HEK293T (cell line): ENCODE results near the gene PRR19.

Experiments used
- CTCF ChIA-PET: fragments of 350-600 bp; formaldehyde crosslinking; extraction: SDS; loops from one replicate; lab custom pipeline; 2021; ENCODE audit warnings: antibody characterized with exemption, inconsistent platforms; lab: Yijun Ruan, JAX
- POLR2A ChIA-PET: fragments of 350-600 bp; formaldehyde crosslinking; extraction: SDS; loops from one replicate; lab custom pipeline; 2020; ENCODE audit warnings: antibody characterized with exemption, inconsistent platforms; lab: Yijun Ruan, JAX
- DNase-seq: peaks from one replicate; pipeline ENCODE4 v3.0.0; 2012; ENCODE audit warnings: mixed read lengths; ENCODE audit errors: extremely low spot score
- ARNT ChIP-seq: fragments of 450-650 bp; IDR thresholded peaks from 2 replicates; pipeline ENCODE4 v1.6.1; 2017; ENCODE audit warnings: mild to moderate bottlenecking
- BHLHE40 ChIP-seq: fragments of 450-650 bp; IDR thresholded peaks from 2 replicates; pipeline ENCODE4 v1.6.1; 2016; ENCODE audit warnings: mild to moderate bottlenecking, moderate library complexity, borderline replicate concordance
- CTBP1 ChIP-seq: fragments of 450-650 bp; IDR thresholded peaks from 2 replicates; pipeline ENCODE4 v1.6.1; 2016; ENCODE audit warnings: borderline replicate concordance
- ELF4 ChIP-seq: fragments of 450-650 bp; IDR thresholded peaks from 2 replicates; pipeline ENCODE4 v1.6.1; 2017; ENCODE audit warnings: antibody characterized with exemption
- FOXA1 ChIP-seq: fragments of 450-650 bp; IDR thresholded peaks from 2 replicates; pipeline ENCODE4 v1.6.1; 2016; ENCODE audit warnings: mild to moderate bottlenecking
- FOXK2 ChIP-seq: fragments of 450-650 bp; IDR thresholded peaks from 2 replicates; pipeline ENCODE4 v1.6.1; 2016; ENCODE audit warnings: mild to moderate bottlenecking
- FOXM1 ChIP-seq: fragments of 450-650 bp; IDR thresholded peaks from 2 replicates; pipeline ENCODE4 v1.6.1; 2017; ENCODE audit warnings: mild to moderate bottlenecking, borderline replicate concordance
- HDGF ChIP-seq: fragments of 450-650 bp; IDR thresholded peaks from 2 replicates; pipeline ENCODE4 v1.6.1; 2017; ENCODE audit warnings: antibody characterized with exemption, borderline replicate concordance
- L3MBTL2 ChIP-seq: fragments of 450-650 bp; conservative IDR thresholded peaks from 2 replicates; pipeline ENCODE4 v1.6.1; 2016; ENCODE audit warnings: mild to moderate bottlenecking
- LEF1 ChIP-seq: fragments of 450-650 bp; IDR thresholded peaks from 2 replicates; pipeline ENCODE4 v1.6.1; 2017; ENCODE audit warnings: mild to moderate bottlenecking, borderline replicate concordance
- NFRKB ChIP-seq: fragments of 450-650 bp; IDR thresholded peaks from 2 replicates; pipeline ENCODE4 v1.6.1; 2016; ENCODE audit warnings: mild to moderate bottlenecking, moderate library complexity
- SP1 ChIP-seq: fragments of 450-650 bp; IDR thresholded peaks from 2 replicates; pipeline ENCODE4 v1.6.1; 2017
- SUZ12 ChIP-seq: fragments of 450-650 bp; IDR thresholded peaks from 2 replicates; pipeline ENCODE4 v1.6.1; 2016; ENCODE audit warnings: mild to moderate bottlenecking
- TARDBP ChIP-seq: fragments of 450-650 bp; IDR thresholded peaks from 2 replicates; pipeline ENCODE4 v1.6.1; 2016
- ZNF384 ChIP-seq: fragments of 450-650 bp; IDR thresholded peaks from 2 replicates; pipeline ENCODE4 v1.6.1; 2016
- TF ChIP-seq, protein P1 (sequence below): fragments of 450-650 bp; IDR thresholded peaks from 2 replicates; pipeline ENCODE4 v1.6.1; 2016

Gene PRR19

DNA sequence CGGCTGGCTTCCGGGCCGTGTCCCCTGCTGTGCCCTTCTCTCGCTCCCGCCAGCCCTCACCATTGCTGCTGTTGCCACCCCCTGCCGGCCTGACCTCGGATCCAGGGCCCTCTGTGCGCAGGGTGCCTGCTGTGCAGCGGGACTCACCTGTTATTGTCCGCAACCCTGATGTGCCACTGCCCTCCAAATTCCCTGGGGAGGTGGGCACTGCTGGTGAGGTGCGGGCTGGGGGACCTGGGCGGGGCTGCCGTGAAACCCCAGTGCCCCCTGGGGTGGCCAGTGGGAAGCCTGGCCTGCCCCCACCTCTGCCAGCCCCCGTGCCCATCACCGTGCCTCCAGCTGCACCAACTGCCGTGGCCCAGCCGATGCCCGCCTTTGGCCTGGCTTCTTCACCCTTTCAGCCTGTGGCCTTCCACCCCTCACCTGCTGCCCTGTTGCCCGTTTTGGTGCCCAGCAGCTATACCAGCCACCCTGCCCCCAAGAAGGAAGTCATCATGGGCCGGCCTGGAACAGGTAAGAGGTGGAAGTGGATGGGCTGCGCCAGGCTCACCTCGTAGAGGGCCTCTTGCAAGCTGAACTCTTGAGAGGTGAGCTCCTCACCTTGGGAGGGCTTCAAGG lies 27.8 kb upstream of the PRR19 start:
- TF ChIP-seq FOXA1 (no peak), LEF1 (no peak), SP1 (no peak), ELF4 (no peak), ZNF384 (no peak), FOXK2 (no peak), TARDBP (no peak), L3MBTL2 (no peak), ARNT (no peak), SUZ12 (no peak), HDGF (no peak), FOXM1 (no peak), BHLHE40 (no peak), CTBP1 (no peak), NFRKB (no peak)
- TF ChIP-seq, protein P1, sequence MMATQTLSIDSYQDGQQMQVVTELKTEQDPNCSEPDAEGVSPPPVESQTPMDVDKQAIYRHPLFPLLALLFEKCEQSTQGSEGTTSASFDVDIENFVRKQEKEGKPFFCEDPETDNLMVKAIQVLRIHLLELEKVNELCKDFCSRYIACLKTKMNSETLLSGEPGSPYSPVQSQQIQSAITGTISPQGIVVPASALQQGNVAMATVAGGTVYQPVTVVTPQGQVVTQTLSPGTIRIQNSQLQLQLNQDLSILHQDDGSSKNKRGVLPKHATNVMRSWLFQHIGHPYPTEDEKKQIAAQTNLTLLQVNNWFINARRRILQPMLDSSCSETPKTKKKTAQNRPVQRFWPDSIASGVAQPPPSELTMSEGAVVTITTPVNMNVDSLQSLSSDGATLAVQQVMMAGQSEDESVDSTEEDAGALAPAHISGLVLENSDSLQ = no peak
- POLR2A ChIA-PET = interaction anchor here (1.0 kb wide), 1 partner anchor 31 kb away, joined by 4 read pairs; the partner anchor contains the start of gene GSK3A
- CTCF ChIA-PET = interaction anchor here (1.2 kb wide), 1 partner anchor 28 kb away, joined by 5 read pairs; no protein-coding TSS in a partner anchor
- no peak for DNase-seq

DNA sequence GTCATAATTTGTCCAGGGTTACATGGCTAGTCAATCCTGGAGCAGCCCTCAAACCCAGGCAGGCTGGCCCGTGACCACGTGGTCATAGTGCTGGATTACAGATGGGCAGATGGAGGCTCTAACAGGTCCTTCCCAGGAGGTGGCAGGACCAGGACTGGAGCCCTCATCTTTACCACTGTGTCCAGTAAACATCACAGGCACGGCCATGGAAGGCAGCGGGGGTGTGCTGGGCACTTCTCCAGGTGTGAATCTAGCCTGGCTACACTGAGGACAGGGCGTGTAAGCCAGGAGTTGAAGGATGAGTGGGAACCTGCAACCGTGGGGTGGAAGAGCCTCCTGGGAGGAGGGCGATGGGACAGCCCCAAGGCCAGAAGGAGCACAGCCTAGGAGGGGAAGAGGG lies 26.8 kb upstream of the PRR19 start:
- DNase-seq = no peak
- TF ChIP-seq ARNT (no peak), ZNF384 (no peak), FOXM1 (no peak), L3MBTL2 (no peak), BHLHE40 (no peak), FOXK2 (no peak), HDGF (no peak), FOXA1 (no peak), LEF1 (no peak), NFRKB (no peak), SUZ12 (no peak), ELF4 (no peak), CTBP1 (no peak), SP1 (no peak), TARDBP (no peak)
- TF ChIP-seq, protein P1 = no peak
- ChIA-PET CTCF (interaction anchor here (1.2 kb wide), 1 partner anchor 29 kb away, joined by 5 read pairs; no protein-coding TSS in a partner anchor), POLR2A (interaction anchor here (1.0 kb wide), 1 partner anchor 32 kb away, joined by 4 read pairs; the partner anchor contains the start of gene GSK3A)

DNA sequence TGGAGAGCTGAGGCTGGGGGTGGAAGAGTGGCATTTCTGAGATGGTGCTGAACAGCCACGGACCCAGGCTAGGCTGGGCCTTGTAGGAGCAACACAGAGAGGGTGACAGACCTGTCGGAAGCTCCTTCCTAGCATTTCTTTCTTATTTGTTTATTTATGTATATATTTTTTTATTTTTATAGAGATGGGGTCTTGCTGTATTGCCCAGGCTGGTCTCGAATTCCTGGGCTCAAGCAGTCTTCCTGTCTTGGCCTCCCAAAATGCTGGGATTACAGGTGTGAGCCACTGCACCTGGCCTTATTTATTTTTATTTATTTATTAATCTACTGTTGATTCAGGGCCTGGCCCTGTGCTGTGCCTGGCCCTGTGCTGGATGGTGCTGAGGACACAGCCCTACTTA lies 26.4 kb upstream of the PRR19 start:
- POLR2A ChIA-PET = interaction anchor here (1.0 kb wide), 1 partner anchor 33 kb away, joined by 4 read pairs; the partner anchor contains the start of gene GSK3A
- no peak for TF ChIP-seq BHLHE40
- TF ChIP-seq SP1 = no peak
- TF ChIP-seq SUZ12 = no peak
- TF ChIP-seq ARNT = no peak
- no peak for TF ChIP-seq CTBP1
- TF ChIP-seq LEF1 = no peak
- no peak for TF ChIP-seq L3MBTL2
- DNase-seq = no peak
- CTCF ChIA-PET = interaction anchor here (1.2 kb wide), 1 partner anchor 29 kb away, joined by 5 read pairs; no protein-coding TSS in a partner anchor

DNA sequence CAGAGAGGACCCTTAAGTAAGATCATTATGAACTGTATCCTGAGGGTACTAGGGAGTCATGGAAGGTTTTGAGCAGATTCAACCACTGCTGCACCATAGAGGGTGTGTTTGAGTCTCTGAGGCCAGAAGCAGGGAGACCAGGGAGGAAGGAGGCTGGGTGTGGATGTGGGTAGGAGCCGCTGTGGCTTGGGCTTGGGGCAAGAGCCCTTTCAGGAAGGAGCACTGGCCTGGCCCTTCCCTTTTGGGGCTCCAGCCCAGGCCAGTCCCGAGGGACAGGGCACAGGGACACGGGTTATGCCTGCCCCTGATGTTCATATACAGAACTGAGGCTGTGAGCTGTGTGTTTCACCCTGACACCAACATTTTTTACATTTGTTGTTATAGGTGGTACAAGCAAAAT lies 25.6 kb upstream of the PRR19 start:
- ChIA-PET CTCF (no interaction called here), POLR2A (no interaction called here)
- DNase-seq = no peak
- TF ChIP-seq TARDBP (no peak), ZNF384 (no peak), SP1 (no peak), SUZ12 (no peak), ELF4 (no peak), FOXM1 (no peak), HDGF (no peak), FOXK2 (no peak), NFRKB (no peak), BHLHE40 (no peak), FOXA1 (no peak), ARNT (no peak), LEF1 (no peak), CTBP1 (no peak), L3MBTL2 (no peak)
- TF ChIP-seq, protein P1 = no peak

DNA sequence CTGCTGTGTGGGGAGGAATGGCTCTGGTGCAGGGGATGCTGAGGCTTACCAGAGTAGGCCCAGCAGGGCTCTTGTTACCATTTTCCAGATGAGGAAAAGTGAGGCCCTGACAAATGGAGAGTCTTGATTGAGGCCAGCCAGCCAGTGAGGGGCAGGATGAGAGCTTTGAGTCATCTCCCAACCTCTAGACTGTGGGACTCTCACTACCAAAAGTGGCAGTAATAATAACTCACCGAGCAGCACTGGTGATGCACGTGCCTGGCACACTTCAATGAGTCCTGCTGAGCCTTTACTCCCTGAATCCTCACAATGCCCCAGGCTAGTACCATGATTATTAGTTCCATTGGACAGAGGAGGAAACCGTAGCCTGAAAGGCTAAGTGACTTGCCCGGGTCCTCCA lies 25.1 kb upstream of the PRR19 start:
- POLR2A ChIA-PET = interaction anchor here (1.1 kb wide), 1 partner anchor 25 kb away, joined by 3 read pairs; no protein-coding TSS in a partner anchor
- no peak for DNase-seq
- CTCF ChIA-PET = no interaction called here
- TF ChIP-seq NFRKB (no peak), ARNT (no peak), FOXA1 (no peak), FOXK2 (no peak), FOXM1 (no peak), BHLHE40 (no peak), L3MBTL2 (no peak), LEF1 (no peak), CTBP1 (no peak), HDGF (no peak), SUZ12 (no peak), SP1 (no peak), ZNF384 (no peak), ELF4 (no peak), TARDBP (no peak)
- TF ChIP-seq, protein P1 = no peak
